Hepatocyte (in vitro differentiated cells): Measurements from ENCODE around the gene SETD7.

ENCODE experiments used
- CTCF ChIP-seq: fragments of 200-600 bp; sonication (generic); IDR thresholded peaks from 2 replicates; pipeline ENCODE4 v1.5.1; 2016; ENCODE audit warnings: antibody characterized with exemption, mild to moderate bottlenecking; ENCODE audit not compliant: poor library complexity
- EZH2phosphoT487 ChIP-seq: fragments of 200-600 bp; sonication (generic); IDR thresholded peaks from one replicate; pipeline ENCODE4 v1.6.1; 2018; ENCODE audit warnings: antibody characterized with exemption, mild to moderate bottlenecking, low read depth, moderate library complexity; ENCODE audit not compliant: unreplicated experiment, severe bottlenecking

GRCh38 chr4:139600662-139601061 lies 44.6 kb upstream of the SETD7 start:
- TF ChIP-seq CTCF, result no peak
- no peak for TF ChIP-seq EZH2phosphoT487
